CD4-positive, alpha-beta T cell treated with Interleukin-17A for 1 hour (primary cell): ENCODE measurements around the gene TRMT6.

Experiments used
- DNase-seq: peaks from one replicate; pipeline ENCODE4 v3.0.0-alpha.2; 2020

Gene TRMT6

GRCh38 chr20:5947276-5947675 lies 3.1 kb downstream of the TRMT6 start:
- peak; percentile 31 for DNase-seq

- no peak for DNase-seq
Observed at GRCh38 chr20:5945963-5946362, 4.4 kb downstream of the TRMT6 start.

- DNase-seq: no peak
Observed at GRCh38 chr20:5938456-5939029, 11.8 kb downstream of the TRMT6 start.

- DNase-seq: no peak
Observed at GRCh38 chr20:5936238-5936637, 14.1 kb downstream of the TRMT6 start.

GRCh38 chr20:5935384-5935783 lies 14.9 kb downstream of the TRMT6 start:
- DNase-seq: no peak

GRCh38 chr20:5933802-5934436 lies 16.4 kb downstream of the TRMT6 start:
- DNase-seq: peak; percentile 35

GRCh38 chr20:5932796-5933195 lies 17.5 kb downstream of the TRMT6 start:
- no peak for DNase-seq

GRCh38 chr20:5931411-5931810 lies 18.9 kb downstream of the TRMT6 start:
- no peak for DNase-seq

- no peak for DNase-seq
Observed at GRCh38 chr20:5928836-5929715, 21.3 kb downstream of the TRMT6 start.

GRCh38 chr20:5927749-5928462 lies 22.4 kb downstream of the TRMT6 start:
- no peak for DNase-seq

GRCh38 chr20:5925551-5925950 lies 24.8 kb downstream of the TRMT6 start:
- DNase-seq: no peak

GRCh38 chr20:5923493-5923892 lies 26.8 kb downstream of the TRMT6 start:
- no peak for DNase-seq

GRCh38 chr20:5920581-5920980 lies 29.8 kb downstream of the TRMT6 start:
- no peak for DNase-seq

GRCh38 chr20:5919626-5920544 lies 30.4 kb downstream of the TRMT6 start:
- no peak for DNase-seq

- peak; percentile 42 for DNase-seq
Observed at GRCh38 chr20:5918856-5919625, 31.3 kb downstream of the TRMT6 start.

GRCh38 chr20:5914859-5915258 lies 35.5 kb downstream of the TRMT6 start:
- no peak for DNase-seq

- DNase-seq: no peak
Observed at GRCh38 chr20:5913166-5913565, 37.2 kb downstream of the TRMT6 start.

GRCh38 chr20:5910186-5910585 lies 40.1 kb downstream of the TRMT6 start:
- no peak for DNase-seq

- DNase-seq: no peak
Observed at GRCh38 chr20:5908981-5909380, 41.4 kb downstream of the TRMT6 start.

- no peak for DNase-seq
Observed at GRCh38 chr20:5900908-5901307, 49.4 kb downstream of the TRMT6 start.

- no peak for DNase-seq
Observed at GRCh38 chr20:5899444-5899843, 50.9 kb downstream of the TRMT6 start.
